Astrocyte of the spinal cord (primary cell): ENCODE data around the gene NAP1L1.

ENCODE experiments used
- DNase-seq: peaks from one replicate; pipeline ENCODE4 v3.0.0; 2011; ENCODE audit warnings: low read depth, low spot score
- H3K4me3 ChIP-seq: 2 replicates; pipeline ENCODE4 v1.5.1; 2011; ENCODE audit warnings: low read depth, mild to moderate bottlenecking, low read length, moderate library complexity
- CTCF ChIP-seq: IDR thresholded peaks from 2 replicates; pipeline ENCODE4 v1.5.1; 2012; ENCODE audit warnings: low read depth, mild to moderate bottlenecking, low read length, inconsistent platforms
- in situ Hi-C: cut with HindIII; loops from 2 replicates; pipeline ENCODE4 v1.10.0; 2017; ENCODE audit warnings: low sequenced_read_pairs

NAP1L1 gene

GRCh38 chr12:76064904-76065303 is 19.6 kb downstream of the NAP1L1 start:
- DNase-seq: no peak
- no peak overlapping the region for H3K4me3 ChIP-seq
- in situ Hi-C loops: no loop called here
- TF ChIP-seq CTCF: no peak

DNA sequence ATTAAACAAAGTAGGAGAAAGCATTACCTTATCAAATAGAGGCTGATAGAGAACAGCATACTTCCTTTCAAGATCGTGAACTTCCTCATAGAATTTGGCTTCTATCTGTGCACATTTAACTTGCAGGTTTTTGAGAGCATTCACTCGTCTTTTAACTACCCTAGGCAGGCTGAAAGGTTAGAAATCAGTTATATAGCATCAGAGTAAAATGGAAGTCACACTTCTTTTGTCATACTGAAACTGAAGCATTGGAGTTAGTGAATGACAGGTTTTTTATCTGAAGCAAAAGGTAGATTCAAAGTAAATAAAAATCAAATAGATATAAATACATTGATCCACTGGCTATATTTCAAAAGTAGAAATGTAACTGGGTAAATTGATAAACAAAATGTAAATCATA is 24.4 kb downstream of the NAP1L1 start:
- no peak for TF ChIP-seq CTCF
- no peak overlapping the region for H3K4me3 ChIP-seq
- in situ Hi-C loops: no loop called here
- no peak for DNase-seq

GRCh38 chr12:76057326-76057725 is 27.2 kb downstream of the NAP1L1 start:
- no peak for TF ChIP-seq CTCF
- in situ Hi-C loops: no loop called here
- no peak overlapping the region for H3K4me3 ChIP-seq
- DNase-seq: no peak

DNA sequence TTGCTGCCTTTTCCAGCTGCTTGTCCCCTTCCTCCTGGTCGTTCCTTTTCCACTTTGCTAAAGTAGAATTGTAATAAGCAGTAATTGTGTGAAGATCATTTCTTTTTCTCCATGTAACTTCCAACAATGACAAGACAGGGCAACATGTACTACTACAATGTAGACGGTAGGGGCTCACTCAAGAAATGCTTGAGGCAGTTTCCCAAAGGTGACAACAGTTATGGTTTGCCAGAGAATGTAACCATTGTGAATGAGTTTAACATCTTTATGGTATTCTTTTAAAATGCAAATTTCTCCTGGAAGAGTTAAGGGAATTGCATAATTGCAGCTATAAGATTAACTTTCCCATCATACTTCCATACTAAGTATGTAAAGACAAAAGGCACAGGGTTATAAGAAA is 29.1 kb downstream of the NAP1L1 start:
- in situ Hi-C loops: no loop called here
- no peak for DNase-seq
- H3K4me3 ChIP-seq: no peak overlapping the region
- no peak for TF ChIP-seq CTCF

GRCh38 chr12:76049575-76050251 is 34.8 kb downstream of the NAP1L1 start:
- H3K4me3 ChIP-seq: no peak overlapping the region
- TF ChIP-seq CTCF: no peak
- in situ Hi-C loops: no loop called here
- no peak for DNase-seq

GRCh38 chr12:76047742-76048141 is 36.7 kb downstream of the NAP1L1 start:
- TF ChIP-seq CTCF: no peak
- no peak for DNase-seq
- in situ Hi-C loops: no loop called here
- no peak overlapping the region for H3K4me3 ChIP-seq
